Right lobe of liver (tissue), 4 donors: Measurements from ENCODE around the gene BAZ1B.

Experiments used
- CTCF ChIP-seq, 4 donors: fragments of 200-600 bp in 3 of 4; fragments of 450-650 bp in 1 of 4; IDR thresholded peaks; one replicate each; pipeline versions ENCODE4 v1.5.1 to v1.8.0; 2016 to 2022; ENCODE audit warnings: antibody characterized with exemption in 4 of 4, mild to moderate bottlenecking in 2 of 4
- POLR2A ChIP-seq: fragments of 450-650 bp; IDR thresholded peaks from one replicate; pipeline ENCODE4 v1.6.1; 2017; ENCODE audit warnings: antibody characterized with exemption, mild to moderate bottlenecking
- donor health status: DM: no; HTN: no; CAD: no.
- donor health status: DM: no; HTN: no; CAD: no.
- donor health status: DM: no; HTN: yes; CAD: no.

GRCh38 chr7:73424489-73424885 lies 97.6 kb downstream of the BAZ1B start:
- TF ChIP-seq CTCF (IDR thresholded peaks at IDR 0.05) = no peak
- TF ChIP-seq POLR2A = no peak
